ENCODE results near the gene TMC1.

Gene TMC1

DNA sequence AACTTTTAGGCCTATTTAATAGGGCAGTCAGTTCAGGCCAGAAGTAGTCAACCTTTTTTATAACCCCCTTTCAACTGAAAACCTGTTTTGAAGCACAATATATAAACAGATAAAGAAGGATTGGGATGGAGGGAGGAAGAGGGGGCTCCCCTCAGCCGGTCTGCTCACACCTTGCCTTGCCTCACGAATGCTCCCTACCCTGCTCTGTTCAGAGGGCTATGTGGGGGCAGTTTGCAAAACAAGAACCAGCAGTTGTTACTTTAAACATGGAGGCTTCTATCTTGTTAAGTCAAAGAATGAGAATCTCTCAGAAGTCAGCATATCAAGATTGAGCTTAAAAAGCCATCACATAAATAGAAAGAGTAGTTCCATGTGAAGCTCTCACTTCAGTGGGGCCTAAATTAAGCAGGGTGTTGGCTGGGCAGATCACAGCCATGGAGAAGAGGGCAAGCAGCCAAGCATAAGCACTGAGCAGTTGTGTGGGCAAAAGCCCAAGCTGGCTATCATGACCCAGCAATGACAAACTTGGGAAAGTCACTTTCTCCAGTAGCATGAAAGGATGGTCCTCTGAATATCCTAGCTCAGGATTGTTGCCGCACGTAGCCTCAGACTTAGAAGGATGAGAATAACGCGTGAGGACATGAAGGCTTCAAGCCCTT, 360.8 kb downstream of the TMC1 start:
- no peak for DNase-seq

DNA sequence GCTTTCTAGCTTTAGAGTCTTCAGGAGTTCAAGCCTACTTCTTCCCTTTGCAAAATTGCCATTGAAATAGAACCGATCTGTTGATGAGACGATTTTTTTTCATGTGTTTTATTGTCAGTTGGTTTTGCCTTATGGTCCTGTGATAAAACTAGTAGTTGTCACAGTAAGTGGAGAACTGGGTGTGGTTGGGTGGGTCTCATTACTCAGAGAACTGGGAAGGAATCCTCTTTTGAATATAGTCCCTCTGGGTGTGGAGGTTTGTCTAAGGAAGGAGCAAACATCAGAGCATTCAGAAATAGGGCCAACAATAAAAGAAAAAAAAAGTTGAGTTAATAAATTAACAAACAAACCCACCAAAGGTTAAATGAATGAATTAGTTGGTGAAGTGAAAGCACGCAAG, 362.5 kb downstream of the TMC1 start:
- no peak for DNase-seq

DNA sequence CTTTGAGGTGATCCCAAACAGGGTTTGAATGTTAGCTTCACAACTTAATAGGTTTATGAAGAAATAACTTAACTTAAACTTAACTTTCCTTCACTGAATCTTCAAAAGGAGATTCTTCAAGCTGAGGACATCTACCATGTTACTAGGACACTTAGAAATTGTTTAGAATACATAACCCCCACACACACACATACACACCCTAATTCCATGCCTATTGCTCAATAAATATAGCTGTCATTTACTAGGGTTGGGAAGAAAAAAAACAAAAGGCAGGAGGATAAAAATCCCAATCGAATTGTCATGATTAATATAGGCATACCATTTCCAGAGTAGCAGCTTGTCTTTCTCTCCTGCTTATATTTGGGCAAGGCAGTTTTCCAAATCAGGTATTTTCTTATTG, 363.1 kb downstream of the TMC1 start:
- DNase-seq: no peak

Measured in AML-193 (cell line).